IPS-NIHi11 (cell line): Measurements from ENCODE around the gene MACROD1.

Experiments used
- DNase-seq: peaks from one replicate; pipeline ENCODE4 v3.0.0; 2012; ENCODE audit warnings: mixed read lengths, low spot score

Gene MACROD1

DNA sequence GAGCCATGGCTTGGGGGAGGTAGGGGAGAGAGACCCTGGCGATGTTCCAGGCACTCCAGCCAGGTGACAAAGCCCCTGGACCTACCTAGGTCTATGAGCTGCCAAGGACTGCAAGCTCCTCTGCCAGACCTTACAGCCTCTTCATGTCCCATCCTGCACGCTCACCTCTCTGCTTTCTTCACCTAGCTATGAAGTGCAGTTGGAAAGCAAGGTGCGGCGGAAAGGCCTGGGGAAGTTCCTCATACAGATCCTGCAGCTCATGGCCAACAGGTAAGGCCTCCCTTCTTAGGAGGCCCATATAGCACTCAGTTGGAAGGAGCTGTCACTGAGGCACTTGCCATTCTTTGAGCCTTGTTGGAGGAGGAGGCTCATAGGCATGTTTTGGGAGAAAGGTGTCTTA is 213.3 kb downstream of the MACROD1 start:
- no peak for DNase-seq

DNA sequence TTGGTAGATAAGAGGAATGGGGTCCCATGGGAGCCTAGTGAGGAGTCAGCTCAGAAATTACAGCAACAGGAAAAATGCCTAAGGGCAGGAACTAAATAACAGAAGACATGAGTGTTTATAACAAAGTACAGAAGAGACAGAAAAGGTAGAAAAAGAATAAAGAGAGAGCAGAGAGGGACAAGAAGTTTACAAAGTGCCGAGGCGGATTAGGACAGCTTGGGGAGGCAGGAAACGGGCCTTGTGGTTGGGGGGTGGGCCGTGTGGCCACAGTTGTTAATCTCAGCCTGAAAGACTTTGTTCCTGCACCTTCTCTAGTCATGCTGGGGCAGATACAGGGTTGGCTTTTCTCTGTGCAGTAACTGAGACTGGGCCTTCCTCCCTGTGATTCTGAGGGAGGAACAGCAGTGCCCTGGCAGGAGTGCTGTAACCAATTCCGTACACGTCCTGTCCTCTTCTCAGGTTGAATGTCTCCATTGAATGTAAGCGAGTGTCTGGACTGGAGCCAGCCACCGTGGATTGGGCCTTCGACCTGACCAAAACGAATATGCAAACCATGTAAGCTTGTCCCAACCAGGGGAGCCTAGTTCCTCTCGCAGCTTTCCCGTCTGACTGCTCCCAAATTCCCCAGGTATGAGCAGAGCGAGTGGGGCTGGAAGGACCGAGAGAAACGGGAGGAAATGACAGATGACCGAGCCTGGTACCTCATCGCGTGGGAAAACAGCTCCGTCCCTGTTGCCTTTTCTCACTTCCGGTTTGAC is 214.0 kb downstream of the MACROD1 start:
- no peak for DNase-seq
